Neural cell (in vitro differentiated cells): ENCODE measurements around the gene CSNK2B. TPM values are rescaled to one million over a fixed set of nuclear protein-coding genes. Genes with fewer than 3 reads are reported as not detected.

ENCODE experiments used
- polyA plus RNA-seq: library from polyadenylated mRNA; depleted of rRNA; stranded (reverse); fragments of >200 nt; gene quantifications from 2 replicates; pipeline ENCODE4 v1.2.3, GENCODE V29; 2014
- small RNA-seq, 3 experiments: library from RNA; depleted of rRNA; stranded (forward); fragments of <200 nt; gene quantifications; one replicate each; pipeline ENCODE3, GENCODE V24; 2012

The CSNK2B gene
- polyA plus RNA-seq, 1 donor from 2014 or later, result 135 TPM

Small RNA genes lying within 50 kb of the gene (small RNA-seq; reads per million reads assigned to genes)
- 0 reads per million in 3 experiments for gene LY6G6D
- 0 to 0.03 (median 0) reads per million in 3 experiments for gene MIR4646
- gene MIR6832, result 20.4 to 86.2 (median 76.3) reads per million in 3 experiments
- 0 to 1.2 (median 0) reads per million in 3 experiments for gene RF00019
- gene SNORA38, result 216 to 884 (median 224) reads per million in 3 experiments

Other genes starting within 250 kb of the CSNK2B start
- 0.14 TPM in 1 of 2 replicates, not detected in the other for gene MICB, start 167.9 kb upstream of the CSNK2B start, polyA plus RNA-seq
- not detected in 2 replicates for gene MCCD1, start 137.1 kb upstream of the CSNK2B start, polyA plus RNA-seq
- 313 and 371 TPM in 2 replicates for gene DDX39B, start 124.1 kb upstream of the CSNK2B start, polyA plus RNA-seq
- 56.7 and 76.7 TPM in 2 replicates for gene ATP6V1G2, start 119.5 kb upstream of the CSNK2B start, polyA plus RNA-seq
- gene NFKBIL1, start 118.5 kb upstream of the CSNK2B start, polyA plus RNA-seq, result 88.7 and 92.8 TPM in 2 replicates
- gene LTA, start 93.8 kb upstream of the CSNK2B start, polyA plus RNA-seq, result 0.56 TPM in 1 of 2 replicates, not detected in the other
- gene TNF, start 90.5 kb upstream of the CSNK2B start, polyA plus RNA-seq, result not detected in 2 replicates
- not detected in 2 replicates for gene LTB, start 83.7 kb upstream of the CSNK2B start, polyA plus RNA-seq
- gene LST1, start 79.8 kb upstream of the CSNK2B start, polyA plus RNA-seq, result not detected in 2 replicates
- not detected in 2 replicates for gene NCR3, start 73.1 kb upstream of the CSNK2B start, polyA plus RNA-seq
- gene AIF1, start 50.8 kb upstream of the CSNK2B start, polyA plus RNA-seq, result not detected in 2 replicates
- 39.9 and 51.0 TPM in 2 replicates for gene PRRC2A, start 45.4 kb upstream of the CSNK2B start, polyA plus RNA-seq
- gene BAG6, start 13.4 kb upstream of the CSNK2B start, polyA plus RNA-seq, result 203 and 204 TPM in 2 replicates
- gene APOM, start 10.2 kb upstream of the CSNK2B start, polyA plus RNA-seq, result 1.3 and 4.4 TPM in 2 replicates
- 17.2 and 24.3 TPM in 2 replicates for gene C6orf47, start 5.3 kb upstream of the CSNK2B start, polyA plus RNA-seq
- 18.4 and 21.9 TPM in 2 replicates for gene GPANK1, start 1.1 kb upstream of the CSNK2B start, polyA plus RNA-seq
- gene LY6G5B, start 3.9 kb downstream of the CSNK2B start, polyA plus RNA-seq, result 4.0 and 7.7 TPM in 2 replicates
- gene LY6G5C, start 15.0 kb downstream of the CSNK2B start, polyA plus RNA-seq, result 13.4 and 26.6 TPM in 2 replicates
- 130 and 154 TPM in 2 replicates for gene ABHD16A, start 37.2 kb downstream of the CSNK2B start, polyA plus RNA-seq
- gene LY6G6F, start 40.8 kb downstream of the CSNK2B start, polyA plus RNA-seq, result not detected in 2 replicates
- gene LY6G6D, start 49.3 kb downstream of the CSNK2B start, polyA plus RNA-seq, result not detected in 2 replicates
- gene LY6G6C, start 55.7 kb downstream of the CSNK2B start, polyA plus RNA-seq, result 0.78 and 0.88 TPM in 2 replicates
- not detected in 2 replicates for gene MPIG6B, start 57.3 kb downstream of the CSNK2B start, polyA plus RNA-seq
- 386 and 410 TPM in 2 replicates for gene DDAH2, start 63.2 kb downstream of the CSNK2B start, polyA plus RNA-seq
- 5.5 and 5.7 TPM in 2 replicates for gene CLIC1, start 70.5 kb downstream of the CSNK2B start, polyA plus RNA-seq
- 5.1 and 7.8 TPM in 2 replicates for gene MSH5, start 73.9 kb downstream of the CSNK2B start, polyA plus RNA-seq
- gene SAPCD1, start 96.6 kb downstream of the CSNK2B start, polyA plus RNA-seq, result 1.3 TPM in 1 of 2 replicates, not detected in the other
- 5.3 and 5.7 TPM in 2 replicates for gene VWA7, start 111.2 kb downstream of the CSNK2B start, polyA plus RNA-seq
- gene VARS1, start 129.7 kb downstream of the CSNK2B start, polyA plus RNA-seq, result 40.9 and 49.4 TPM in 2 replicates
- 68.5 and 87.6 TPM in 2 replicates for gene LSM2, start 140.9 kb downstream of the CSNK2B start, polyA plus RNA-seq
- gene HSPA1L, start 149.2 kb downstream of the CSNK2B start, polyA plus RNA-seq, result 1.6 and 2.6 TPM in 2 replicates
- 50.9 and 54.5 TPM in 2 replicates for gene HSPA1A, start 149.5 kb downstream of the CSNK2B start, polyA plus RNA-seq
- 120 and 128 TPM in 2 replicates for gene HSPA1B, start 161.7 kb downstream of the CSNK2B start, polyA plus RNA-seq
- gene NEU1, start 196.7 kb downstream of the CSNK2B start, polyA plus RNA-seq, result 40.9 and 47.0 TPM in 2 replicates
- gene SLC44A4, start 212.9 kb downstream of the CSNK2B start, polyA plus RNA-seq, result 0.09 and 0.46 TPM in 2 replicates
- gene EHMT2, start 231.6 kb downstream of the CSNK2B start, polyA plus RNA-seq, result 102 and 121 TPM in 2 replicates
- 19.2 and 21.4 TPM in 2 replicates for gene ZBTB12, start 236.0 kb downstream of the CSNK2B start, polyA plus RNA-seq